CD4-positive, alpha-beta T cell treated with Interleukin-4 for 1 hour (primary cell): ENCODE results near the gene AURKB.

ENCODE experiments used
- DNase-seq, 2 donors: peaks; one replicate each; pipeline ENCODE4 v3.0.0-alpha.2; 2020 to 2022

AURKB gene

DNA sequence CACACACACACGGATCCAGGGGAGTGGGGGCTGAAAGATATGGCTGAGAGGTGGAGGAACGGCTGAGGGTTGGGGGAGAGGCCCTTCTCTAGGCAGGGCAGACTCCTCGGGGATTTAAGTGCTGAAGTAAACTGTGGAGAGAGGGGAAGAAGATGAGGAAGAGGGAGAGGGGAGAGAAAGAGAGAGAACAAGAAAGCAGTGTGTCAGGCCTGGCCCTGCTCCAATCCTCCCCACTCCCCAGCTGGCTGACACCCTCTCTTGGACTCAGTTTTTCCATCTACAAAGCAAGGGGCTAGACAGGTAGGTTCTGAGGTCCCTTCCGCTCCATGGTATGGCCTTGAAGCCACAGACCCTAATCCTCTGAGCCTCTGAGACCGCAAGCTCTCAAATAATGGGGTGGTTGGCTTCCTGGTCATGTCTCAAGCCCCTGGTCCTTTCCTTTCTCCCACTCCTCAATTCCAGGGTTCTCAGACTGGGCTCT lies 49.6 kb downstream of the AURKB start:
- DNase-seq: peak in 1 of 2 donors; percentile 33

DNA sequence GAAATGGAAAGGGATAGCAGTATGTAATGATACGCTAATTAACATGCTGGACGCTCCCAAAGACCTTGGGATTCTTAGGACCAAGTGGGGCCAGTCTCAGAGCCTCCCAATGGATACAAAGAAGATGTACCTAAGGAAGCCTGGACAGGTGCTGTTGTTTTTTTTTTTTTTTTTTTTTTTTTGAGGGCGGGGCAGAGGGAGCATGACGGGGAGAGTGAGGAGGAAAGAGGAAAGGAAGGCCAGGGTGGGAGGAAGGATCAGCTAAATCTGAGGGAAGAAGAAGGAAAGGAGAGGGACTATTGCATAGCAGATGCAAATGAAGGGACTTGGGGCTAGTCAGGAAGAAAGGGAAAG lies 50.2 kb downstream of the AURKB start:
- no peak for DNase-seq

DNA sequence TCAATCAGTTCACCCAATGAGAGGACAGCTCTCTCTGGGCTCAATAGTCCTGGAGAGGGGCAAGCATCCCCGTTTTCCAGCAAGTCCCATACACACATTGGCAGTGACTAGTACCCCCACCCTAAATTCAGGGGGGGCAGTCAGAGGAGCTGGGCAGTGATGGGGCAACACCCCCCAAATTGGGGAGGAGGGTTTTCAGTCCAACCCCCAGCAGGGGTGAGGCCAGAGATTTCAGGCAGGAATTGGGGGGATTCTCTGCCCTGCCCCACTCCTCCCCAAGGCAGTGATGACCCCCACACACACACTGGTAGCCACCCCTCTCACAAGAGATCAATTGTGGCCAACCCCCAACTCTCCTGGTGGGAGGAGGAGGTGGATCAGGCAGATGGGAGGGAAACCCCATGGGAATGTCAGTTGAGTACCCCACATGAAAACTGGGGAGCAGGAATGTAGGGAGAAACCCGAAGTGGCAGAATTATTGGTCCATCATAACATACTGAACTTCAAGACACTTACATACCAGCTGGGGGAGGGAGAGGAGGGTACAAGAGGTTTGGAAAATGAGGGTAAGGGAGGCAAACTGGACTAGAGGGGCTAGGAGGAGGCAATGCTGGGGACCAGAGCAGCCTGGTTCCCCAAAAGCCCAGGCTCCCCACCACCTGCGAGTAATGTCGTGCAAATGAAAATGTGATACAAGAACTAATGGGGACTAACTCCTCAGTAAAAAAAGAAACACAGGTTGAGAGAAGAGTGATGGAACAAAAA lies 50.7 kb downstream of the AURKB start:
- peak in 1 of 2 donors; percentile 13 for DNase-seq

DNA sequence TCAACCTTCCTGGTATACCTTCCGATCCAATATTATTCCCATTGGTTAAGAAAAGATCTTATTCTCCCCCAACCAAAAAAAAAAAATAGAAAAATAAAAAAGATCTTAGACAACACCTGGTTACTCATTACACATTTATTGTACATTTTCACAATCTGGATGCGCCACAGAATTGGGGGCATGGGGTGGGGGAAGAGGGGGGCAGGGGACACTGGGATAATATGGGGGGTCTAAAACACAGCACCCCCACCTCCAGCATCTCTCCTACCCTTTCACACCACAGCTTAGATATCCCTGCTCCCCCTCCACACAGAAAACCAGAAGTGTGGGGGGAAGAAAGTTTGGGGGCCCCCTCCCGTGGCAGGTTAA lies 51.4 kb downstream of the AURKB start:
- DNase-seq: no peak

DNA sequence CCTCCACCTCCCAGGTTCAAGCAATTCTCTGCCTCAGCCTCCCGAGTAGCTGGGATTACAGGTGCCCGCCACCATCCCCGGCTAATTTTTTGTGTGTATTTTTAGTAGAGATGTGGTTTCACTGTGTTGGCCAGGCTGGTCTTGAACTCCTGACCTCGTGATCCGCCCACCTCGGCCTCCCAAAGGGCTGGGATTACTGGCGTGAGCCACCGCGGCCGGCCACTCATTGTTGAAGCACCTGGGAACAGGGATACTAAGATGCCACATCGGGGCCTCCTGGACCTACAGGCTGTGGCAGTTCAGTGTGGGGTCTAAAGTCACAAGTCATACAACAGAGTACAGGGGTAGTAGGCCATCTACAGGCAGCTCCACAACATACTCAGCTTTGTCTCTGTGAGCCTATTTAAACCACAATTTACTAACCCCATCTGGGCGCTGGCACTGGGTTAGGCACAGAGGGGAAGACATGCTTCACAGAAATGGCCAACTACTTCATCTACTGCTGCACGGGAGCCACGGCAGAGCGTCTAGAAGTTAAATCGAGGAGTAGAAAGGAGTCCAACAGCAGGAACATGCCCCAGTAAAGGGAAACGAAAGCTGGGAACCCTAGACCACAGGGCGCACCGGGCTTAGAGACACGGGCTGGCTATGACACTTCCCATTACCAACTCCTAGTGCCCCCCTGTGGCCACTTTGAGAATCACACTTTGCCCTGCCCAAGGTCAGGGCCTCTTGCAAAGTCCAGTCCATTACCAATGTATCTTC lies 51.9 kb downstream of the AURKB start:
- DNase-seq: peak; percentile 91

DNA sequence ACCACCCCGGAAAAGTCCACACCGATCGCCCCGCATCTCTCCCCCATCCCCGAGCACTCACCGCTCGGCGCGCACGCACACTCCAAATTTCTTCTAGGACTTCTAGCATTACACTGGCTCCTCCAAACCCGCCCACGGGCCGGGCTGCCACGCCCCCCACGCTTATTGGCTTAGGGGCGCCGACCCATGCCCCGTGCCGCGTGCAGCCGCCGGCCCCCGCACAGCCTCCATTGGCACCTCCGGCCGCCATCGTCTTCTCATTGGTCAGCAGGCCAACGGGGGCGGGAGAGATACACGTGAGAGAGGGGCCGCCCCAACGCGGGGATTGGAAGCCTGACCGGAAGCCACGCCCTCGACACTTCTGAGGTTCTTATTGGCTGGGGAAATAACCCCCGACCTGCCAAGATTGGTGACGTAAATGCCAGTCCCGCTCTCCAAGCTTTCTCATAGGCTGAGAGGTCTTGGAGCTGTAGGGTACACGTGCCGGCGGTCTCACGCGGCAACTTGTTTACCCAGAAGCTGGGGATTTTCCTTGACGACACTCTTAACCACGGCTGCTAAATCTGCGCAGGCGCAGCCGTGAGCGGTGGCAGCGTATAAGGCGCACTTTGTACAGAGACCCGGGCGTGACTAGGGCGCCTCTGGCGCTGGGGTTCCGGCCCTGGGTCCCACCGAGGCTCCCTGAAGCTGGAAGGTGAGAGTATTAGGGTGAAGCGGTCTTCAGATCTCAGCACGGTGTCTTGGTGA lies 54.0 kb downstream of the AURKB start:
- peak; percentile 100 for DNase-seq

DNA sequence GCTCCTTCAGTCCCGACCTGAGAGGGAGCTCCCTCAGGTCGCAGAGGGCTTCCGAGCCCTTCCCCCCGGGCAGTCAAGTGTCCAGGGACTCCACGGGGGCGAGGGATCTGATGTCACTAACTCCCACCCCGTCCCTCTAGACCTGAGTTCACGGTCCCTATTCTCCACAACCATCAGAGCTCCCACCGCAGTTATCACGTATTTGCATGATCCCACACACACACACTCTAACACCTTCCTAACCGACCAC lies 54.5 kb downstream of the AURKB start:
- DNase-seq: no peak

DNA sequence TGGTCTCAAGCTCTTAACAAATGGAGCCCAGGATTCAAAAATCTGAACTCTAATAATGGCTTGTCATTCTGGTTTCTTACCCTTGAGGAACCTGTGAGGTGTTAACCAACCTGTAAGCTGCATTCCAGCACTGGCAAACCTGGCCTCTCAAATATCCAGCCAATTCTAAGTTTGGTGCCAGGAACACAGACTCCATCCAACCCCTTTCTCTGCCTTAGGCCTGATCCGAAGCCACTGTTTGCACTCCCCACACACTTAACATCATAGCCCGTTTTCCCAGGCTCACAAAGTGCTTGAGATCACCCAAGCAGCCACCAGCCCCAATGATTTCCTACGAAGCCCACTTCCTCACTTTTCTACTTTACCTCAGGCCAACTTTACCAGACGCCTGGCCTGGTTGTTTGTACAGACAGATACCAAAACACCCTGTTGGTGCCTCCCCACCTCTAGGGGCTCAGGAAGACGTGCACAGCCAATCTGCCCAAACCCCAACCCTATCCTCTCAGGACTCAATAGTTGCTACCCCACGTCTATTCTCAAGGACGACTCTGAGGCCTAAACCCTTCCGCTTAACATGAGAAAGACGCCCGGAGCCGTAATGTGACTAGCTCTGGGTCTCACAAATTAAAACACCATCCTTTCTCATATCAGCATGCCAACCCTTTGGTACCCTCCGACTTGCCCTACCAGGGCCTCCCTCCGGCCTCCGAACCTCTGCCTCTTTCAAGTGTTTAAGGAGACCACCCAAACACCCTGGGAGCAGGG lies 55.0 kb downstream of the AURKB start:
- peak in 1 of 2 donors; percentile 58 for DNase-seq
